Stomach (tissue), 4 donors: ENCODE data around the gene DRICH1.

Experiments
- EP300 ChIP-seq: sonication (generic); formaldehyde crosslinking; IDR thresholded peaks from one replicate; pipeline ENCODE4 v1.6.1; 2017; ENCODE audit warnings: antibody characterized with exemption
- TF ChIP-seq, protein P1 (sequence below), 7 experiments: fragments of 450-650 bp in 4 of 7; fragments of 200-600 bp in 3 of 7; sonication (generic) in 3 of 7; IDR thresholded peaks; one replicate each; pipeline ENCODE4 v1.5.1; 2016 to 2019; ENCODE audit warnings: antibody characterized with exemption in 7 of 7, control low read depth in 2 of 7, mild to moderate bottlenecking in 1 of 7

DNA sequence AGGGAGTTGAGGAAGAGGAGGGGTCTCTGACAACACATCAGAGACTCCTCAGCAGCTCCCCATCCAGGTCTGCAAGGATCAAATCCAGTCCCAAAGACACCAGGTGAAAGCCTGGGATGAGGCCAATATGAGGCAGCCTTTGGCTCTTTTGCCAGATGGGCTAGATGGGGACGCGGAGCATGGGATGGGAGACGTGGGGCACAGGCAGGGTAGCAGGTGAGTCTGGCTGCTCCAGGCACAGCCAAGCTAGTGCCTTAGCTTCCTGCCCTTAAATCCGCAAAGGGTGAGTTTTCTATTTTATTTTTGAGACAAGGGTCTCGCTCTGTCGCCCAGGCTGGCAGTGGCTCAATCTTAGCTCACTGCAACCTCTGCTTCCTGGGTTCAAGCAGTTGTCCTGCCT, 19.6 kb upstream of the DRICH1 start:
- no peak for TF ChIP-seq EP300
- TF ChIP-seq, protein P1, sequence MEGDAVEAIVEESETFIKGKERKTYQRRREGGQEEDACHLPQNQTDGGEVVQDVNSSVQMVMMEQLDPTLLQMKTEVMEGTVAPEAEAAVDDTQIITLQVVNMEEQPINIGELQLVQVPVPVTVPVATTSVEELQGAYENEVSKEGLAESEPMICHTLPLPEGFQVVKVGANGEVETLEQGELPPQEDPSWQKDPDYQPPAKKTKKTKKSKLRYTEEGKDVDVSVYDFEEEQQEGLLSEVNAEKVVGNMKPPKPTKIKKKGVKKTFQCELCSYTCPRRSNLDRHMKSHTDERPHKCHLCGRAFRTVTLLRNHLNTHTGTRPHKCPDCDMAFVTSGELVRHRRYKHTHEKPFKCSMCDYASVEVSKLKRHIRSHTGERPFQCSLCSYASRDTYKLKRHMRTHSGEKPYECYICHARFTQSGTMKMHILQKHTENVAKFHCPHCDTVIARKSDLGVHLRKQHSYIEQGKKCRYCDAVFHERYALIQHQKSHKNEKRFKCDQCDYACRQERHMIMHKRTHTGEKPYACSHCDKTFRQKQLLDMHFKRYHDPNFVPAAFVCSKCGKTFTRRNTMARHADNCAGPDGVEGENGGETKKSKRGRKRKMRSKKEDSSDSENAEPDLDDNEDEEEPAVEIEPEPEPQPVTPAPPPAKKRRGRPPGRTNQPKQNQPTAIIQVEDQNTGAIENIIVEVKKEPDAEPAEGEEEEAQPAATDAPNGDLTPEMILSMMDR (IDR thresholded peaks at IDR 0.05), result no peak
